OCI-LY1 (cell line): ENCODE measurements around the gene GALNT17.

ENCODE experiments used
- H2AFZ ChIP-seq: fragments of 200-600 bp; sonication (generic), shearing (Covaris generic); 2 replicates; pipeline ENCODE4 v1.6.0; 2014; ENCODE audit warnings: antibody characterized with exemption, mild to moderate bottlenecking, low read length
- H3F3A ChIP-seq: fragments of 200-600 bp; sonication (generic), shearing (Covaris generic); 2 replicates; pipeline ENCODE4 v1.6.0; 2014; ENCODE audit warnings: mild to moderate bottlenecking, antibody characterized with exemption, low read length, moderate library complexity; ENCODE audit not compliant: insufficient read depth
- H3K27ac ChIP-seq: fragments of 200-600 bp; sonication (generic); 2 replicates; pipeline ENCODE4 v1.5.1; 2014; ENCODE audit warnings: low read length, mixed run types, mild to moderate bottlenecking, low read depth; ENCODE audit not compliant: poor library complexity, severe bottlenecking
- H3K27me3 ChIP-seq: fragments of 200-600 bp; sonication (generic); 2 replicates; pipeline ENCODE4 v1.6.0; 2014; ENCODE audit warnings: antibody characterized with exemption, mild to moderate bottlenecking, low read length, moderate library complexity; ENCODE audit not compliant: insufficient read depth
- H3K36me3 ChIP-seq: fragments of 200-600 bp; sonication (generic); 2 replicates; pipeline ENCODE4 v1.6.1; 2014; ENCODE audit warnings: mild to moderate bottlenecking, antibody characterized with exemption, low read length, moderate library complexity, mixed read lengths; ENCODE audit not compliant: insufficient read depth
- H3K4me1 ChIP-seq: fragments of 200-600 bp; sonication (generic); 2 replicates; pipeline ENCODE4 v1.5.1; 2014; ENCODE audit warnings: mild to moderate bottlenecking, low read length, moderate library complexity; ENCODE audit not compliant: insufficient read depth, severe bottlenecking
- H3K4me2 ChIP-seq: fragments of 200-600 bp; sonication (generic), shearing (Covaris generic); 2 replicates; pipeline ENCODE4 v1.6.1; 2014; ENCODE audit warnings: low read length
- H3K4me3 ChIP-seq: fragments of 200-600 bp; sonication (generic); 2 replicates; pipeline ENCODE4 v1.5.1; 2014; ENCODE audit warnings: low read length, low read depth, mild to moderate bottlenecking, mixed read lengths; ENCODE audit not compliant: poor library complexity, severe bottlenecking
- H3K79me2 ChIP-seq: fragments of 200-600 bp; shearing (Covaris generic); 2 replicates; pipeline ENCODE4 v1.6.1; 2016; ENCODE audit warnings: mixed run types, low read length, mixed read lengths; ENCODE audit not compliant: insufficient read depth
- H3K9ac ChIP-seq: fragments of 200-600 bp; sonication (generic), shearing (Covaris generic); 2 replicates; pipeline ENCODE4 v1.6.1; 2014; ENCODE audit warnings: mild to moderate bottlenecking, low read length, mixed read lengths
- H3K9me2 ChIP-seq: fragments of 200-600 bp; sonication (generic), shearing (Covaris generic); 2 replicates; pipeline ENCODE4 v1.6.1; 2014; ENCODE audit warnings: low read depth, mild to moderate bottlenecking, low read length, mixed read lengths
- H3K9me3 ChIP-seq: fragments of 200-600 bp; shearing (Covaris generic); 2 replicates; pipeline ENCODE4 v1.6.1; 2014; ENCODE audit warnings: low read length, mixed read lengths
- H4K20me1 ChIP-seq: fragments of 200-600 bp; sonication (generic), shearing (Covaris generic); 2 replicates; pipeline ENCODE4 v1.6.0; 2016; ENCODE audit warnings: mild to moderate bottlenecking, low read length; ENCODE audit not compliant: insufficient read depth
- EZH2 ChIP-seq: fragments of 200-600 bp; sonication (generic), shearing (Covaris generic); IDR thresholded peaks from 2 replicates; pipeline ENCODE4 v1.8.0; 2017; ENCODE audit warnings: borderline replicate concordance, mixed run types, mild to moderate bottlenecking, antibody characterized with exemption, low read length, moderate library complexity, mixed read lengths
- TF ChIP-seq, protein P1 (sequence below): fragments of 200-600 bp; sonication (generic), shearing (Covaris generic); IDR thresholded peaks from 2 replicates; pipeline ENCODE4 v1.5.1; 2017; ENCODE audit warnings: mild to moderate bottlenecking, antibody characterized with exemption, low read length, moderate library complexity, mixed read lengths

Gene GALNT17

GRCh38 chr7:71470830-71471229 lies 338.9 kb downstream of the GALNT17 start:
- Histone ChIP-seq H3K79me2 (no peaks in the 10 kb centered on the region), H2AFZ (no peak overlapping the region), H3K9ac (no peak overlapping the region), H4K20me1 (no peaks in the 10 kb centered on the region), H3K27me3 (no peaks in the 10 kb centered on the region; the same call in 1 of the 2 replicates), H3K4me1 (no peaks in the 10 kb centered on the region), H3F3A (no peaks in the 10 kb centered on the region), H3K36me3 (no peaks in the 10 kb centered on the region), H3K4me2 (no peak overlapping the region), H3K4me3 (no peak overlapping the region), H3K9me3 (no peaks in the 10 kb centered on the region), H3K27ac (no peak overlapping the region), H3K9me2 (no peaks in the 10 kb centered on the region)
- TF ChIP-seq, protein P1, sequence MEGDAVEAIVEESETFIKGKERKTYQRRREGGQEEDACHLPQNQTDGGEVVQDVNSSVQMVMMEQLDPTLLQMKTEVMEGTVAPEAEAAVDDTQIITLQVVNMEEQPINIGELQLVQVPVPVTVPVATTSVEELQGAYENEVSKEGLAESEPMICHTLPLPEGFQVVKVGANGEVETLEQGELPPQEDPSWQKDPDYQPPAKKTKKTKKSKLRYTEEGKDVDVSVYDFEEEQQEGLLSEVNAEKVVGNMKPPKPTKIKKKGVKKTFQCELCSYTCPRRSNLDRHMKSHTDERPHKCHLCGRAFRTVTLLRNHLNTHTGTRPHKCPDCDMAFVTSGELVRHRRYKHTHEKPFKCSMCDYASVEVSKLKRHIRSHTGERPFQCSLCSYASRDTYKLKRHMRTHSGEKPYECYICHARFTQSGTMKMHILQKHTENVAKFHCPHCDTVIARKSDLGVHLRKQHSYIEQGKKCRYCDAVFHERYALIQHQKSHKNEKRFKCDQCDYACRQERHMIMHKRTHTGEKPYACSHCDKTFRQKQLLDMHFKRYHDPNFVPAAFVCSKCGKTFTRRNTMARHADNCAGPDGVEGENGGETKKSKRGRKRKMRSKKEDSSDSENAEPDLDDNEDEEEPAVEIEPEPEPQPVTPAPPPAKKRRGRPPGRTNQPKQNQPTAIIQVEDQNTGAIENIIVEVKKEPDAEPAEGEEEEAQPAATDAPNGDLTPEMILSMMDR: no peak
- no peak for TF ChIP-seq EZH2

DNA sequence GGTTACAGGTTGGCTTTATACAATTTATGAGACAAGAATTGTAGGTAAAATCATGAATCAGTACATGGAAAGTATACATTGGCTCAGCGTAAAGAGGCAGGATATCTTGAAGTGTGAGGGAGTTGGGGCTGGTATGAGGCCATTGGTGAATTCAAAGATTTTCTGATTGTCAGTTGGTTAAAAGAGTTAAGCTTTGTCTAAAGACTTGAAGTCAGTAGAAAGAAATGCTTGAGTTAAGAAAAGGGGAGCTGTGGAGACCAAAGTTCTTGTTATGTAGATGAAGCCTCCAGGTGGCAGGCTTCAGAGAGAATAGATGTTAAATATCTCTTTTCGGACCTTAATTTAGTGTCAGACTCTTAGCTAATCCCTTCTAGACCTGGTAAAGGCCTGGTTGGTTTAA lies 341.0 kb downstream of the GALNT17 start:
- Histone ChIP-seq H3K4me3 (no peak overlapping the region), H3K36me3 (no peaks in the 10 kb centered on the region), H3K4me2 (no peak overlapping the region), H3K9me3 (no peaks in the 10 kb centered on the region), H3K27ac (no peak overlapping the region), H3F3A (no peaks in the 10 kb centered on the region), H3K79me2 (no peaks in the 10 kb centered on the region), H3K4me1 (no peaks in the 10 kb centered on the region), H3K27me3 (no peaks in the 10 kb centered on the region; the same call in 1 of the 2 replicates), H2AFZ (no peak overlapping the region), H3K9me2 (no peaks in the 10 kb centered on the region), H4K20me1 (no peaks in the 10 kb centered on the region), H3K9ac (no peak overlapping the region)
- TF ChIP-seq, protein P1: no peak
- TF ChIP-seq EZH2: no peak

- Histone ChIP-seq H3K27me3 (no peaks in the 10 kb centered on the region; the same call in 1 of the 2 replicates), H3K79me2 (no peaks in the 10 kb centered on the region), H3K27ac (no peak overlapping the region), H3K9ac (no peak overlapping the region), H3K9me3 (no peaks in the 10 kb centered on the region), H3K9me2 (no peaks in the 10 kb centered on the region), H2AFZ (no peak overlapping the region), H3K4me1 (no peaks in the 10 kb centered on the region), H3K36me3 (no peaks in the 10 kb centered on the region), H3K4me2 (no peak overlapping the region), H4K20me1 (no peaks in the 10 kb centered on the region), H3K4me3 (no peak overlapping the region), H3F3A (no peaks in the 10 kb centered on the region)
- TF ChIP-seq, protein P1: no peak
- TF ChIP-seq EZH2: no peak
Observed at GRCh38 chr7:71473366-71473967, 341.5 kb downstream of the GALNT17 start.
